Epithelial cell of esophagus (primary cell): ENCODE data around the gene MIER1.

ENCODE experiments used
- DNase-seq: peaks from one replicate; pipeline ENCODE4 v3.0.0; 2010; ENCODE audit warnings: low read depth
- H3K4me3 ChIP-seq: 2 replicates; pipeline ENCODE4 v1.5.1; 2011; ENCODE audit warnings: mild to moderate bottlenecking, low read length, control low read depth
- CTCF ChIP-seq: IDR thresholded peaks from 2 replicates; pipeline ENCODE4 v1.5.1; 2011; ENCODE audit warnings: low read depth, mild to moderate bottlenecking, low read length, control low read depth, inconsistent platforms; ENCODE audit not compliant: insufficient read depth; ENCODE audit errors: missing control alignments

MIER1 gene

GRCh38 chr1:66996018-66996682, 71.4 kb downstream of the MIER1 start:
- peak; percentile 74 for DNase-seq
- no peak overlapping the region for H3K4me3 ChIP-seq
- TF ChIP-seq CTCF = peak; percentile 94

- H3K4me3 ChIP-seq = no peak overlapping the region
- no peak for TF ChIP-seq CTCF
- peak; percentile 16 for DNase-seq
These were observed 74.2 kb downstream of the MIER1 start for GRCh38 chr1:66998972-66999371.

GRCh38 chr1:66999640-67000400, 75.0 kb downstream of the MIER1 start:
- H3K4me3 ChIP-seq = no peak overlapping the region
- no peak for TF ChIP-seq CTCF
- DNase-seq = no peak

GRCh38 chr1:67001682-67002425, 77.1 kb downstream of the MIER1 start:
- no peak for TF ChIP-seq CTCF

GRCh38 chr1:67004176-67004575, 79.4 kb downstream of the MIER1 start:
- no peak for DNase-seq
- no peak for TF ChIP-seq CTCF
- no peak overlapping the region for H3K4me3 ChIP-seq

More at GRCh38 chr1:67001682-67002425, 77.1 kb downstream of the MIER1 start:
- H3K4me3 ChIP-seq = no peak overlapping the region
- no peak for DNase-seq

GRCh38 chr1:67005068-67005467, 80.3 kb downstream of the MIER1 start:
- no peak for TF ChIP-seq CTCF
- no peak for DNase-seq
- H3K4me3 ChIP-seq = no peak overlapping the region
